ENCODE data around the gene ANKIB1.

DNA sequence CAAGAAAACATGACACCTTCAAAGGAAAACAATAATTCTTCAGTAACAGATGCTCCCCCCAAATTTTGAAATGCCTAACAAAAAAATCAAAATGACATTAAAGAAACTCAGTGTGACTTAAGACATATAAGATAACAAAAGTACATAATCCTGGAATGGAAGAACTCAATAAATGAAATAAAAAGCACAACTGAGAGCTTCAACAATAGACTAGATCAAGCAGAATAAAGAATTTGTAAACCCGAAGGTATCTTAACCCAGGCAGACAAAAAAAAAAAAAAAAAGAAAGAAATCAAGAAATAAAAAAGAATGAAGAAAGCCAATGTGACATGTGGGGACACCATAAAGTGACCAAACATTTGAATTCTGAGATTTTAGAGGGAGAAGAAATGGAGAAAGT is 39.1 kb upstream of the ANKIB1 start:
- TF ChIP-seq, protein P1, sequence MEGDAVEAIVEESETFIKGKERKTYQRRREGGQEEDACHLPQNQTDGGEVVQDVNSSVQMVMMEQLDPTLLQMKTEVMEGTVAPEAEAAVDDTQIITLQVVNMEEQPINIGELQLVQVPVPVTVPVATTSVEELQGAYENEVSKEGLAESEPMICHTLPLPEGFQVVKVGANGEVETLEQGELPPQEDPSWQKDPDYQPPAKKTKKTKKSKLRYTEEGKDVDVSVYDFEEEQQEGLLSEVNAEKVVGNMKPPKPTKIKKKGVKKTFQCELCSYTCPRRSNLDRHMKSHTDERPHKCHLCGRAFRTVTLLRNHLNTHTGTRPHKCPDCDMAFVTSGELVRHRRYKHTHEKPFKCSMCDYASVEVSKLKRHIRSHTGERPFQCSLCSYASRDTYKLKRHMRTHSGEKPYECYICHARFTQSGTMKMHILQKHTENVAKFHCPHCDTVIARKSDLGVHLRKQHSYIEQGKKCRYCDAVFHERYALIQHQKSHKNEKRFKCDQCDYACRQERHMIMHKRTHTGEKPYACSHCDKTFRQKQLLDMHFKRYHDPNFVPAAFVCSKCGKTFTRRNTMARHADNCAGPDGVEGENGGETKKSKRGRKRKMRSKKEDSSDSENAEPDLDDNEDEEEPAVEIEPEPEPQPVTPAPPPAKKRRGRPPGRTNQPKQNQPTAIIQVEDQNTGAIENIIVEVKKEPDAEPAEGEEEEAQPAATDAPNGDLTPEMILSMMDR (IDR thresholded peaks at IDR 0.05), result no peak
- no peak for TF ChIP-seq POLR2A (IDR thresholded peaks at IDR 0.05)
